Testis (tissue), 2 donors: Measurements from ENCODE around the gene ABHD6.

Experiments
- CTCF ChIP-seq, 3 experiments: fragments of 450-650 bp in 2 of 3; fragments of 200-600 bp in 1 of 3; sonication (generic) in 1 of 3; IDR thresholded peaks; one replicate each; pipeline ENCODE4 v1.5.1; 2016 to 2019; ENCODE audit warnings: antibody characterized with exemption in 3 of 3, mild to moderate bottlenecking in 2 of 3, moderate library complexity in 1 of 3
- POLR2A ChIP-seq: fragments of 450-650 bp; IDR thresholded peaks from one replicate; pipeline ENCODE4 v1.6.1; 2017; ENCODE audit warnings: antibody characterized with exemption, mild to moderate bottlenecking, moderate library complexity

DNA sequence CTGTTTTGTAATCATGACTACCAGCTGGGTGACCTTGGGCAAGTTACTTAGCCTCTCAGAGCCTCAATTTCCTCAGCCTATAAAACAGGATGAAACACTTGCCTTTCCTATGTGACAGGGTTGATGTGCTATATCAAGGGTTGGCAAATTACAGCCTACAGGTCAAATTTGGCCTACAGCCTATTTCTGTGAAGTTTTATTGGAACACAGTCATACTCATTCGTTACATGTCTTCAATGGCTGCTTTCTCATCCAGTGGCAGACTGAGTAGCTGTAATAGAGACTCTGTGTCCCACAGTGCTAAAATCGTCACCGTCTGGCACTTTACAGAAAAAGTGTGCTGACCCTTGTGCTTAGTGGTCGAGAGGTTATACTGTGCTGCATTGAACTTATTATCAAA, 16.6 kb downstream of the ABHD6 start:
- TF ChIP-seq CTCF (IDR thresholded peaks at IDR 0.05) (no peak), POLR2A (no peak)
